T-helper 1 cell treated with Interleukin-12 subunit alpha and Interleukin-12 subunit beta and Interleukin-4 antibody, amounts not matched to agents 30 ng/mL and 1 ng/mL, for 36 hours (primary cell): ENCODE data around the gene TCERG1L. TPM values are rescaled to one million over a fixed set of nuclear protein-coding genes. Genes with fewer than 3 reads are reported as not detected.

Experiments
- intact Hi-C: fragments of 100-400 bp; cut with micrococcal nuclease; formaldehyde crosslinking; loops from one replicate; pipeline ENCODE4 v1.15.1; 2024
- total RNA-seq: library from RNA; stranded (reverse); gene quantifications from 2 replicates; pipeline ENCODE4 v1.2.3, GENCODE V29; 2022

Gene TCERG1L
- total RNA-seq, 1 donor from 2014 or later: not detected

DNA sequence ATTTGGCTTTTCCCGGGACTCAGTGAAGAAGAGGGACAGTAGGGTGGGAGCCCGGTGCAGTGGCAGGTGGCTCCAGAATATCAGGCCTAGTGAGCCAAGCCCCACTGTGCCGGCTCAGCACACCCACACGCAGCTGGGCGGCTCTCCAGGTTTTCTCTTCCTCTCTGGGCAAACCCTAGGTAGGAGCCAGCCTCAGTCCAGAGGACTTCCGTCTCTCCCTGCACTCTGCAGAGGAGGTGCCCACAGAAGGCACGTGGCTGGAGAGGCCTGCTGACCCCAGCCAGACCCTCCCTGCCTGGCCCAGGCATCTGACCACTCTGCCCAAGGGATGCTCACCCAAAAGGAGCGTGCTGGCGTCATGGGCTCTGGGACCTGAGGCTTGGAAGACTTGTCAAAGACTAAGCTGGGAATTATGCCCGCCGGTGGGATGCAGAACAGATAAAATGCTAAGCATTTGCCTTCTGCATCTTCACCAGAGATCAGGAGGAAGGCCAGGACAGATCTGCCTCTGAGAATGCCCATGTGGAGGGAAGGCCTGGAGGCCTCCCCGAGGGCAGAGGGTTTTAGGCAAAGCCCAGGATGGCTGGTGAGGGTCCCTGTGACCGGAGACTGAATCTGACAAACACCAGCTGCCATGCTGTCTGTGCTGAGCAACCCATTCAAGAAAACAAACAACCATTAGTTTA, 40.2 kb downstream of the TCERG1L start:
- intact Hi-C loops: no loop called here

DNA sequence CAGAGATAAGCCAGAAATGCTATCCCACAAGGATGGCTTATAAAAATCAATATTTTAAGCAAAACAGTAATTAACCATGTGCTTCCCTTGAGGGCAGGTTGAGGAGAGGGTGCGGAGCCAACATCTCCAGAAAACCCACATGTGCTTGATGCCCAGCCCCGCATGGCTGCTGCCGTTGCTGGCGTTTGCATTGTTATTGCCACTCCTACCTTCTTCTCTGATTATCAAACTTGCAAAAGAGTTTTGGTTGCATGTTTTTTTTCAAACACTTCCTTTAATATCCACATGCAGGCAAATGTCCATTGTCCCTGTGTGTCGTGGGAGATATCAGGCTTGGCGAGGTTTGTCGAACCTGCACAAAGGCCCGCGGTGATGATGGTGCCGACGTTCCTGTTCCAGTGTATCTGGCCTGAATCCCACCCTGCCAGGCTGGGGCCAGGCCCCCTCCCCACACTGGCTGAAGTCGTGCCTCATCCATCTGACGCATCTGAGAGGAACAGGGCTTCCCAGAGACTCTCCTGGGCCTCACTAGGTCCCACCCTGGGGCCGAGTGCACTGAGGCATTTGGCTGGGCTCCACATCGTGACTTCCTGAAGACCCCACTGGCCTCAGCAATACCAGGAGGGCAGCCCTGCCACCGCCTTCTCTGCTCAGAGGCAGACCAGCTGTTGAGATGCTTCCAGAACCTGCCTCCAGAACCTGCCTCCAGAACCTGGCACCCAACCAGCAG, 40.9 kb downstream of the TCERG1L start:
- intact Hi-C loops: no loop called here

DNA sequence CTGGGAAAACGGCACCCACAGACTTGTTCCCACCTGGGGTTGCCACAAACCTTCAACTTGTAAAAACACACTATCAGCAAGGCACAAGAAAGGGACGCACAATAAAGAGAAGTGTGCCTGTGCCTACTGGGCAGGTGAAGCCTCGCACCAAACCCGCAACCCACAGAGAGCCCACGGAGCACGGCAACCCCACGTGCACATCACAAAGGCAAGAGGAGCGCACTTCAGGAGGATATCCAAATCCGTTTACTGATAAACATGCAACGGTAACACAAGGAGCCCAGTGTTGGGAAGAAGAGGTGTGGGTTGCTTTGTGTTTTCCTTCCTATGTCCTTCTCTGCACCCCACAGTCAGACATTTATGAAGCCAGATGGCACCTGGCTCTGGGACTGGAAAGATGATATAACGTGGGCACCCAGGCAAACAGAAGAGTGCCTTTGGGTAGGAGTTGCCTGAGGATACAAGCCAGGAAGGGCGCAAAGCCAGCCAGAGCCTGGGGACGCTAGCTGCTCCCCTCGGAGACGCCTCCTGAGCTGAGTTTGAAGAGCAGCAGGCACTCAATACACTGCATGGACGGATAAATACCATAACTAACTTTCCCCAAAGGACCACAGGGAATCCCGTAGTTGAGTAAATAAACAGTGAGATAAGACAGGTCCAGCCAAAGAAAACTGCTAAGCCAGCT, 41.6 kb downstream of the TCERG1L start:
- intact Hi-C loops: no loop called here

- intact Hi-C loops: no loop called here
Observed at GRCh38 chr10:131267814-131268095, 43.8 kb downstream of the TCERG1L start.

DNA sequence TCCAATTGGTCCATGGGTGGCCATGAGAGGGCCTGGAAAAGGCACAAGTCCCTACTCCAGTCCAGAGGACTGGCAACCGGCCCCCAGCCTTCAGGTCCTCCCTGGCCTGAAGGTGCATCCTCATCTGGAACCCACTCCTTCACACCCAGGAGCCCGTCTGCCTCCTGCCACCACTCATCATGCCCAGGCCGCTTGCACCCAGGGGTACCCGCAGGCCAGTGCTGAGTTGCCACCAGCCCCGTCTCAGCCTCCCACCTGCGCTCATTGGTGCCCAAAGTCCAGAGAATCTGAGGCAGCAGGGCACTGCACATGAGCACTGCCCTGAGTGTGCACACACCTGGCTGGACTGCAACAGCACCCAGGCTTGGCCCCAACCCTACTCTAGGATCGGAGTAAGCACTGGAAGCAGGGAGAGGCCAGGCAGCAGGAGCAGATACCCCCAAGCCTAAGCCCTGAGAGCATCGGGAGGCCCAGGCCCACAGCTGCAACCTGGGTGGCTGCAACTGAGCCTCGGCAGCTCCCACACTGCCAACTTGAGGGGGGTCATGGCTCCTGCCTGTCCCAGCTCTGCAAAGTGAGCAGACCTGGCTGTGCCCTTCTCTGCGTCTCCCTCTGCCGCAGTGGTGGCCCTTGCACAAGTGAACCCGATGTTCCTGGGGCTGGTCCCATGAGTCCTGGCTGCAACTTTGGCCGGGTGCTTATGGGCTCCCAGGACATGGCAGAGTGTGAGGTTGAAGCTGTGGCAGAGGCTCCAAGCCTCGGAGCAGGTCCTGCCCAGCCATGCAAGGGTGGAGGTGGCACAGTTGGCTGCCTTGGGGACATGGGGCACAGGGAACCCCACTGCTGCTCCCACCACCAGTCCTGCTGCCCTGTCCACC, 44.3 kb downstream of the TCERG1L start:
- intact Hi-C loops: no loop called here

GRCh38 chr10:131264110-131264788, 47.3 kb downstream of the TCERG1L start:
- intact Hi-C loops: no loop called here

DNA sequence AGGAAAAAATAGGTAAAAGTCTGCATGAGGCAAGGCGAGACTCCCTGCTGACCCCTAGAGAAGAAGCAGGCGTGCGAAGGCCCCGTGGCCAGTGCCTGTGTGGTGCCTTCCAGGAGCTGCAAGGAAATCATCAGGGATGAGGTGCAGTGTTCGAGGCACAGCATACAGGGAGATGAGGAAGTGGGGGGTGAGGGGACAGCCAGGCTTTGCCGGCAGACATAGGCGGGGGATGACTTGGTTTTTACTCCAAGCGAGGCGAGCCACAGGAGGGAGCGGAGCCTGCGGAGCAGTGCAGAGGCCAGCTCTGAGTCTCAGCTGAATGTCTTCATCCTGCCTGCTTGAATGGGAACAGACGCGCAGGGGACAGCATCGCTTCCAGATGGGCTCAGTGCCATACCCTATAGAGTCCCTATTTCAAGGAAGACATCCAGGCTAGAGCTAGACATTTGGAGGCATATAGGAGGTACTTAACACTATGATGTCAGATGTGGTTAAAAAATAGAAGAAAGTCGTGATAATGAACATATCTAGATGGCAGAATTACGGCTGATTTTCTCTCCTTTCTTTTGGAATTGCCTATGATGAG, 49.5 kb downstream of the TCERG1L start:
- intact Hi-C loops: no loop called here

- intact Hi-C loops: no loop called here
Observed at GRCh38 chr10:131260452-131261211, 50.9 kb downstream of the TCERG1L start.

- intact Hi-C loops: no loop called here
Observed at GRCh38 chr10:131260031-131260430, 51.5 kb downstream of the TCERG1L start.

DNA sequence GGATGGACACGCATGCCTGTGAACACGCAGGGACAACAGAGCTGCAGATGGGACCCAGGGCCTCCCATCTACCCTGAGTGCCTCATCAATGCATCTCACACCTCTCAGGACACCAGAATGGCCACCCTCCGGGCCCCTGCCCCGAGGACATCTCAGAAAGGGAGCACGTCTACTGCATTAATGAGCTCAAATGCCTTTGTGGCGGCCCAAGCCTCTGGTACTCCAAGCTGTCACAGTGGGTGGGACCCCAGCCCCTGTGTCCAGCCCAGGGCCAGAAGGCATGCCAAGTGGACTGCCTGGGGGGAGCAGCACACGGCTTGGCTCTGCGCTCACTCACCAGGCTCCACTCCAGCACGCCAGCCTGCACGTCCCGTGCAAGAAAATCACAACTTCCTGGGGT, 52.0 kb downstream of the TCERG1L start:
- intact Hi-C loops: no loop called here

DNA sequence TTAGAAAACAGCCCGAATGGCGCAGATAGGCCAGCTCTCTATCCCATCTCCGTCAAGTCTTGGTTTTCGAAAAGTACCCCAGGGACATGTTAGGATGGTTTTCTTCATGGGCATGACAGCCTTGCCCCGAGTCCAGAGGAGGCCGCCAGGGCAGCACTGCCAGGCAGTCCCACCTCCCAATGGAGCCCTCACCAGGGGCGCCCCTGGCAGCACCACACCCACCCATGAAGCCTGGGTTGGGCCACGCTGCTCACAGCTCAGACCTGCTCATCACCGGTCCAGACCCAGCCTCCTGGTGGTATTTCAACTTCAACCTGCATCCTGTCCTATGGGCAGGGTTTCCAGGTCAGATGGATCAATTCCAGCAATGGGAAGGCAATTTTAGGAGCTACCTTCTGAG, 53.3 kb downstream of the TCERG1L start:
- intact Hi-C loops: no loop called here

GRCh38 chr10:131257027-131257426, 54.5 kb downstream of the TCERG1L start:
- intact Hi-C loops: no loop called here

DNA sequence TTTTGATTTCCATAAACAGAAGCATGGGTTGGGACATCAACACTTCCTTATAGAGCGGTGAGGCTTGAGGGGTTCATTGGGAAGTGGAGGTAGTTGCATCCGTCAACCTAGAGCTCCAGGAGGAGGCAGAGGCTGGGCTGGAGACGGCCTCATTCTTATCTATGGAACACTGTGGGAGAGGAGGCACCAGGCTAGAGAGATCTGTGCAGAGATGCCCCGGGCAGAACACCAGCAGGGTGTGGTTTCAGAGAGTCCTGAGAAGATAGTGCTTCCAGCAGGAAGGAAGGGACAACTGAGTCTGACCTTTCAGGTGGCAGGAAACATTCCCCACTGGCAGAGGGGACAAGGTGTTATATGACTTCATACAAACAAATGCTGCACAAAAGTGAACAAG, 56.7 kb downstream of the TCERG1L start:
- intact Hi-C loops: no loop called here

GRCh38 chr10:131253931-131254858, 57.3 kb downstream of the TCERG1L start:
- intact Hi-C loops: no loop called here

DNA sequence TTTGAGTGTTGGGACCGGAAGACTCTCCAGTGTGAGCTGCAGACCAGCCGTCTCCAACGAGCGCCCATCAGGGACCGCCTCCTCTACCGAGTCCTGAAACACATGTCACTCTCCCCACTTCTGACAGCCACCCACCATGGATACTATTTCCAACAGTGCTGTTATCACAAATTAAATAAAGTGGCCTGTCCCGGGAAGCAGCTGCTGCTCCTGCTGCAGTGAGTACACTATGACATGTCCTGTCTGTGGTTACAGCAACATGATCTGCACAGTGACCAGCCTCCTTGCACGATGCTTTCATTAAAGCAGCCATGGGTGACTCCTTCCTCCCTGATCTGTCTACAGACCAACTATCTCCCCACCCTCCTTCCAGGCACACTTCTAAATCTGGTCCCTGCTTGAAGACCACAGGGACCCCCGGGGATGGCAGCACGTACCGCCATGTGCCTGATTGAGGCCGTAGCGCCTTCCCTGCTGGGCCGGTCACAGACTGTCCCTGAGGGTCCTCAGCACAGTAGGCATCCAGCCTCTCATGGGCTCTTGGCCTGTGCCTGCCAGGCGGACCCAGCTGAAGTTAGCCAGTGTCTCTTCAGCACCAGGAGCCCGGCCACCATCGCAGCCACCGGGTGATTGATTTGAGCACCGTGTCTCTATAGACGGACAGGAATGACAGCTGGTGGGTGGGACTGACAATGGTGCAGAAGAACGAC, 58.8 kb downstream of the TCERG1L start:
- intact Hi-C loops: no loop called here

GRCh38 chr10:131251146-131251541, 60.4 kb downstream of the TCERG1L start:
- intact Hi-C loops: no loop called here

- intact Hi-C loops: no loop called here
Observed at GRCh38 chr10:131250454-131251145, 60.9 kb downstream of the TCERG1L start.

- intact Hi-C loops: no loop called here
Observed at GRCh38 chr10:131249955-131250344, 61.6 kb downstream of the TCERG1L start.
